Measurements from ENCODE around the gene CDH2.

The CDH2 gene

GRCh38 chr18:28080876-28081300 lies 96.0 kb downstream of the CDH2 start:
- no peak for DNase-seq

GRCh38 chr18:28079883-28080282 lies 97.0 kb downstream of the CDH2 start:
- no peak for DNase-seq

- no peak for DNase-seq
These were observed 98.1 kb downstream of the CDH2 start for GRCh38 chr18:28078849-28079248.

GRCh38 chr18:28078298-28078697 lies 98.6 kb downstream of the CDH2 start:
- DNase-seq = no peak

GRCh38 chr18:28075501-28075900 lies 101.4 kb downstream of the CDH2 start:
- DNase-seq = no peak

- DNase-seq = no peak
These were observed 102.9 kb downstream of the CDH2 start for GRCh38 chr18:28074076-28074475.

GRCh38 chr18:28073658-28074057 lies 103.3 kb downstream of the CDH2 start:
- no peak for DNase-seq

- no peak for DNase-seq
These were observed 105.7 kb downstream of the CDH2 start for GRCh38 chr18:28071199-28071598.

- DNase-seq = no peak
These were observed 108.7 kb downstream of the CDH2 start for GRCh38 chr18:28068207-28068606.

- no peak for DNase-seq
These were observed 109.6 kb downstream of the CDH2 start for GRCh38 chr18:28067346-28067745.

- DNase-seq = no peak
These were observed 111.1 kb downstream of the CDH2 start for GRCh38 chr18:28065793-28066186.

GRCh38 chr18:28065031-28065792 lies 111.7 kb downstream of the CDH2 start:
- no peak for DNase-seq

- no peak for DNase-seq
These were observed 113.0 kb downstream of the CDH2 start for GRCh38 chr18:28063926-28064325.

GRCh38 chr18:28063271-28063761 lies 113.6 kb downstream of the CDH2 start:
- no peak for DNase-seq

- no peak for DNase-seq
These were observed 114.5 kb downstream of the CDH2 start for GRCh38 chr18:28062443-28062842.

GRCh38 chr18:28059861-28060260 lies 117.1 kb downstream of the CDH2 start:
- DNase-seq = no peak

- no peak for DNase-seq
These were observed 126.4 kb downstream of the CDH2 start for GRCh38 chr18:28050545-28050944.

GRCh38 chr18:28048612-28049011 lies 128.3 kb downstream of the CDH2 start:
- DNase-seq = no peak

GRCh38 chr18:28045880-28046279 lies 131.1 kb downstream of the CDH2 start:
- DNase-seq = no peak

GRCh38 chr18:28045176-28045810 lies 131.6 kb downstream of the CDH2 start:
- no peak for DNase-seq

- no peak for DNase-seq
These were observed 132.9 kb downstream of the CDH2 start for GRCh38 chr18:28044036-28044435.

GRCh38 chr18:28043631-28044030 lies 133.3 kb downstream of the CDH2 start:
- no peak for DNase-seq

- no peak for DNase-seq
These were observed 135.6 kb downstream of the CDH2 start for GRCh38 chr18:28041366-28041765.

- no peak for DNase-seq
These were observed 136.2 kb downstream of the CDH2 start for GRCh38 chr18:28040716-28041115.

- no peak for DNase-seq
These were observed 136.7 kb downstream of the CDH2 start for GRCh38 chr18:28040211-28040610.

All from stimulated activated CD4-positive, alpha-beta T cell treated with anti-CD3 and anti-CD28 coated beads, Interleukin-12 subunit alpha, Interleukin-12 subunit beta, amount 100 ng/mL, for 4 hours (primary cell).